ENCODE measurements around the gene SYT5. TPM values are rescaled to one million over a fixed set of nuclear protein-coding genes. Genes with fewer than 3 reads are reported as not detected.

SYT5 gene
- total and polyA plus RNA-seq, 2 of the 13 experiments (the other 11 are each of a cell fraction or from before 2014, with no cell fraction given), result not detected

DNA sequence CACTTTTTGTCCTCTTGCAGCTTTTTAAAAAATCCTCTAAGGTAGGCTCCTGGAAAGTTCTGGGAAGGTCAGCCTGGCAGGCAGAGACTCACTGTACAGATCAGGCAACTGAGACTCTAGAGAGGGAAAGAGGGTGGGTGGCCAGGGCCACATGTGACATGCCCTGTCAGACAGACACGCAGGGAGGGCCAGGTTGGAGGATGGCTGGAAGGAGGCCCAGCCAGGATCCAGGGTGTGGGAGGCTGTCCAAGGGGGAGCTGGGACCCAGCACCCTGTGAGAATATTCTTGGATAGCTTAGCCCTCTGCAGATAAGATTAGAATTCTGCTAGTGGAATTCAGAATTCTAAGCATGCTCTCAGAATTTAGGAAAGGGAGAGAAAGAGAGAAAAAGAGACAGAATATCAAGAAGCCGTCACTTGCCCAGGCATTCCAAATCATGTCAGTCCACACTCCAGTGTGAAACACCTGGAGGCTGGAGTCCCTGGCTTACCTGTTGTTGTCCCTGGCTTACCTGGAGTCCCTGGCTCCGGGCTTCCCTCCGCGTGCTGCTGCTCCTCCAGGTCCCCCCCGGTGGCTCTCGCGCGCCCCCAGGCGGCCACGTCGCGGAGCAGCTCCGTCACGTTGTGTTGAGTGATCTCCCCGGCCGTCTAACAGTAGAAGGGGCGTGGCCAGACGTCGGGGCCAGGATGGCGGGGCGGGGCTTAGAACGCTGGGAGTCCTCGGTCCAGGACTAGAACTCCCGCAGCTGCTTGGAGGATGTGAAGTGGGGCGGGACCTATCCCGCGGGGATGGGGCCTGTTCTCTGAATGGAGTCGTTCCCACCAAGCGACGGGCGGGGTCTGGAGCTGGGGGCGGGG is 19.7 kb downstream of the SYT5 start (continued):
- TF ChIP-seq ZNF263 (CRISPR knock-in tag; IDR thresholded peaks at IDR 0.05) (peak; percentile 83), ZNF280D (CRISPR knock-in tag; IDR thresholded peaks at IDR 0.05) (0 out of 2 replicates have a peak, but pooled peaks have one; percentile 47), ZNF557 (CRISPR knock-in tag; IDR thresholded peaks at IDR 0.05) (no peak), CREB1 (IDR thresholded peaks at IDR 0.05) (peak; percentile 62), CREB1 (CRISPR knock-in tag; IDR thresholded peaks at IDR 0.05) (no peak), ZFYVE20 (CRISPR knock-in tag; IDR thresholded peaks at IDR 0.05; ENCODE audit: borderline replicate concordance, low read depth) (no peak), HOXA3 (CRISPR knock-in tag; IDR thresholded peaks at IDR 0.05) (peak; percentile 47; the same call in 1 of the 2 replicates), ZNF75D (CRISPR knock-in tag; IDR thresholded peaks at IDR 0.05; ENCODE audit: borderline replicate concordance) (no peak), ZNF484 (CRISPR knock-in tag; IDR thresholded peaks at IDR 0.05; ENCODE audit: borderline replicate concordance, low read depth) (no peak), JDP2 (CRISPR knock-in tag; IDR thresholded peaks at IDR 0.05; ENCODE audit: borderline replicate concordance) (no peak), MTF1 (CRISPR knock-in tag; IDR thresholded peaks at IDR 0.05) (no peak), ZNF619 (CRISPR knock-in tag; IDR thresholded peaks at IDR 0.05) (no peak), SRY (CRISPR knock-in tag; IDR thresholded peaks at IDR 0.05) (no peak), ZNF652 (CRISPR knock-in tag; IDR thresholded peaks at IDR 0.05; ENCODE audit: borderline replicate concordance, low read depth) (peak; percentile 79; the same call in 1 of the 2 replicates)
- TF ChIP-seq, protein P1, sequence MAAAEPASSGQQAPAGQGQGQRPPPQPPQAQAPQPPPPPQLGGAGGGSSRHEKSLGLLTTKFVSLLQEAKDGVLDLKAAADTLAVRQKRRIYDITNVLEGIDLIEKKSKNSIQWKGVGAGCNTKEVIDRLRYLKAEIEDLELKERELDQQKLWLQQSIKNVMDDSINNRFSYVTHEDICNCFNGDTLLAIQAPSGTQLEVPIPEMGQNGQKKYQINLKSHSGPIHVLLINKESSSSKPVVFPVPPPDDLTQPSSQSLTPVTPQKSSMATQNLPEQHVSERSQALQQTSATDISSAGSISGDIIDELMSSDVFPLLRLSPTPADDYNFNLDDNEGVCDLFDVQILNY (CRISPR knock-in tag; conservative IDR thresholded peaks at IDR 0.05), result no peak
- TF ChIP-seq, protein P2, sequence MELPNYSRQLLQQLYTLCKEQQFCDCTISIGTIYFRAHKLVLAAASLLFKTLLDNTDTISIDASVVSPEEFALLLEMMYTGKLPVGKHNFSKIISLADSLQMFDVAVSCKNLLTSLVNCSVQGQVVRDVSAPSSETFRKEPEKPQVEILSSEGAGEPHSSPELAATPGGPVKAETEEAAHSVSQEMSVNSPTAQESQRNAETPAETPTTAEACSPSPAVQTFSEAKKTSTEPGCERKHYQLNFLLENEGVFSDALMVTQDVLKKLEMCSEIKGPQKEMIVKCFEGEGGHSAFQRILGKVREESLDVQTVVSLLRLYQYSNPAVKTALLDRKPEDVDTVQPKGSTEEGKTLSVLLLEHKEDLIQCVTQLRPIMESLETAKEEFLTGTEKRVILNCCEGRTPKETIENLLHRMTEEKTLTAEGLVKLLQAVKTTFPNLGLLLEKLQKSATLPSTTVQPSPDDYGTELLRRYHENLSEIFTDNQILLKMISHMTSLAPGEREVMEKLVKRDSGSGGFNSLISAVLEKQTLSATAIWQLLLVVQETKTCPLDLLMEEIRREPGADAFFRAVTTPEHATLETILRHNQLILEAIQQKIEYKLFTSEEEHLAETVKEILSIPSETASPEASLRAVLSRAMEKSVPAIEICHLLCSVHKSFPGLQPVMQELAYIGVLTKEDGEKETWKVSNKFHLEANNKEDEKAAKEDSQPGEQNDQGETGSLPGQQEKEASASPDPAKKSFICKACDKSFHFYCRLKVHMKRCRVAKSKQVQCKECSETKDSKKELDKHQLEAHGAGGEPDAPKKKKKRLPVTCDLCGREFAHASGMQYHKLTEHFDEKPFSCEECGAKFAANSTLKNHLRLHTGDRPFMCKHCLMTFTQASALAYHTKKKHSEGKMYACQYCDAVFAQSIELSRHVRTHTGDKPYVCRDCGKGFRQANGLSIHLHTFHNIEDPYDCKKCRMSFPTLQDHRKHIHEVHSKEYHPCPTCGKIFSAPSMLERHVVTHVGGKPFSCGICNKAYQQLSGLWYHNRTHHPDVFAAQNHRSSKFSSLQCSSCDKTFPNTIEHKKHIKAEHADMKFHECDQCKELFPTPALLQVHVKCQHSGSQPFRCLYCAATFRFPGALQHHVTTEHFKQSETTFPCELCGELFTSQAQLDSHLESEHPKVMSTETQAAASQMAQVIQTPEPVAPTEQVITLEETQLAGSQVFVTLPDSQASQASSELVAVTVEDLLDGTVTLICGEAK (IDR thresholded peaks at IDR 0.05), result no peak
- TF ChIP-seq, protein P2 (CRISPR knock-in tag; IDR thresholded peaks at IDR 0.05), result 0 out of 2 replicates have a peak, but pooled peaks have one; percentile 20
